ENCODE results near the gene TBX4.
"Not testable (repeated sequence)": the region's sequence is repeated elsewhere in the genome, so short reads cannot be mapped to it uniquely, and the experiment has no call there.

TBX4 gene

DNA sequence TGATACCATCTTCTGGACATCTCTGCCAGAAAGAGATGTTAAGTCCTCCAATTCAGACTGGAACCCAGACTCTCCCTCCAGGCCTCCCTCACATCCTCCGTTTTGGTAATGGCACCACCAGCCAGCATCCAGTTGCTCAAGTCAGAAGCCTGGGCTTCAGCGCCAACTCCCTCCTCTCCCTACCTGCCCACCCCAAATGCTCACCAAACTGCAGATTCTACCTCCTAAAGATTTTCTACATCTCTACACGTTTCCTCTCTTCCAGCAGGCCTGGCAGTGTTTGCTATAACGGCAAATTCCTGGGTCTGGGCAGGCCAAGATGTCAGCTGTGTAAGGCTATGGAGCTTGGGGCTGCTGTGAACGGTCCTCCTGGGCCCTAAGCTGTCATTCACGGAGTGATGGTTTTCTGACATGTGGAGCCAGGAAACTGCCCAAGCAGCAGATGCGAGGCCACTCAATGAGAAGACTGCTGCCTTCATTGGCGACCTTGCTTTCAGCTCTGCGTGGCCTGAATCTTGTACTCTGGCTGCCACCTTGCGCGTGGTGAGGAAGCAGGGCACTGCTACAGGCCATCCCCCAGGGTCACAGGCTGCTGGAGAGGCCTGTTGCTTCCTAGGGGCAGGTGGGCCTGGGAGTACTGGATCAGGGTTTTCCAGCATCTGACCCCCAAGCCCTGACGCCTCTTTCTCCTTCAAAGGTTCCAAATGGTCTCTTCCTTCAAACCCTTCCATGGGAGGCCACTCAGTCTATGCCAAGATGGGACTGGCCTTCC is 37.7 kb downstream of the TBX4 start:
- no peak for TF ChIP-seq ZNF274 (IDR thresholded peaks at IDR 0.05; ENCODE audit: low read depth, low read length)
- H3K4me3 ChIP-seq (ENCODE audit: low read length): no peak overlapping the region

GRCh38 chr17:61490540-61490975 is 38.3 kb downstream of the TBX4 start:
- no peak overlapping the region for H3K4me3 ChIP-seq (ENCODE audit: low read length)
- TF ChIP-seq ZNF274 (IDR thresholded peaks at IDR 0.05; ENCODE audit: low read depth, low read length): no peak

DNA sequence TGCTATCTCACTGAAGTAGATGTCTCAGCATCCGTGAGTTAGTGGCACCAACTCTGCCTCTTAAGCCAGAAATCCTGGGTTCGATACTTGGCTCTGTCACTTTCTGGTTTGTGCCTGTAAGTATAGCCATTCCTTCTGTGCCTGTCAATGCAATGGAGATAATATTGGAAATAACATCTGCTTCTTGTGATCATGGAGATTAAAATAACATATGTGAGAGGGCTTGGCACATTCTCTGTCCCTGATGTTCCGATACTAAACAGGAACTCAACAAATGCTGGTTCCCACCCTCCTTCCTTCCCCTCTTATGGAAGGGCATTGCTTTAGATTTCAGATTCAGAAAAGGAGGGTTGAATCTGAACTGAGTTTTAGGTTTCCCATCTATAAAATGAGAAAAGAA is 39.8 kb downstream of the TBX4 start:
- no peak for TF ChIP-seq ZNF274 (IDR thresholded peaks at IDR 0.05; ENCODE audit: low read depth, low read length)
- no peak overlapping the region for H3K4me3 ChIP-seq (ENCODE audit: low read length)

DNA sequence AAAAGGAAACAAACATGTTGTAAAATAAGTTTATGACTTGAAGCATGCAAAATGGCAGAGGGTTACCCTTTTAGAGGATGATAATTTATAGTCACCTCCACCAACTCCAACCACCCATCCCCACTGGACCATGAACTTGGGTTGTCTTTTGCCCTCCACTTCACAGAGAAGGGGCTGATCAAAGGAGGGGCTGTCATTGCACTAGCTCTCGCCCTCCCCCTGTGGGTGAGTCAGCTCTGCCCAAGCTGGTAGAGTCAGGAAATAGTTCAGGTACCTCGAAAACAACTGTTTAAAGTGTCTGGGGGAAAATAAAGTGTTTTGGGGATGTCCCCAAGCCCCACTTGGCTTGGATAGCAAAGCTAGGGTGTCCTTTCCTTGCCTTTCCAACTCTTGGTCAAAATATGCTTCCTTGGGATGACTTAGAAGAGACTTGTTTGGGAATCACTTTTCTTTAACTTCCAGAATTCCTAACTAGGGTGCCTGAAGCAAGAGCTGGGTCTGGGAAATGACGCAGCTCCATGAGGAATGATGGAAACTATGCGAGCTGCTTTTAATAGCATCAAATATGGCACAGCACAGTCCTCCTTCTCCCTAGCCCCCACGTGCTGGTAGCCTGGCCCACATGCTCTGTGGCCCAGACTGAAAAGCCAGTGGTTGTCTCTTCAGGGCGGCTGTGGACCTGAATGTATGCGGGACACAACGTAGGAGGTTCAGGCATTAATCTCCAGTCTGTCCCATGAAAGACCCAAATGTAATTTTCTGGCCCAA is 40.7 kb downstream of the TBX4 start:
- no peak overlapping the region for H3K4me3 ChIP-seq (ENCODE audit: low read length)
- no peak for TF ChIP-seq ZNF274 (IDR thresholded peaks at IDR 0.05; ENCODE audit: low read depth, low read length)

DNA sequence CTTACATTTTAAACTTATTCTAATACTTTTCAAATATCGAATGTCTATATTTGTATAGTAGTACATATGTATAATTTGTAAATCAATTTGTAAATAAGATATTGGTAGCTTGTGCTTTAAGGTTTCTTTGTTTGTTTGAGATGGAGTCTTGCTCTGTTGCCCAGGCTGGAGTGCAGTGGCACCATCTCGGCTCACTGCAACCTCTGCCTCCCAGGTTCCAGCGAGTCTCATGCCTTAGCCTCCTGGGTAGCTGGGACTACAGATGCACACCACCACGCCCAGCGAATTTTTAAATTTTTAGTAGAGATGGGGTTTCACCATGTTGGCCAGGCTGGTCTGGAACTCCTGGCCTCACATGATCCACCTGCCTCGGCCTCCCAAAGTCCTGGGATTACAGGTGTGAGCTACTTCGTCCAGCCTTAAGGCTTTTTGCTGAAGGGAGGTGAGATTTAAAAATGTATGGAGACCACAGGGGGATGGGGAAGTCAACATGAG is 41.7 kb downstream of the TBX4 start:
- not testable (repeated sequence) for H3K4me3 ChIP-seq (ENCODE audit: low read length)

DNA sequence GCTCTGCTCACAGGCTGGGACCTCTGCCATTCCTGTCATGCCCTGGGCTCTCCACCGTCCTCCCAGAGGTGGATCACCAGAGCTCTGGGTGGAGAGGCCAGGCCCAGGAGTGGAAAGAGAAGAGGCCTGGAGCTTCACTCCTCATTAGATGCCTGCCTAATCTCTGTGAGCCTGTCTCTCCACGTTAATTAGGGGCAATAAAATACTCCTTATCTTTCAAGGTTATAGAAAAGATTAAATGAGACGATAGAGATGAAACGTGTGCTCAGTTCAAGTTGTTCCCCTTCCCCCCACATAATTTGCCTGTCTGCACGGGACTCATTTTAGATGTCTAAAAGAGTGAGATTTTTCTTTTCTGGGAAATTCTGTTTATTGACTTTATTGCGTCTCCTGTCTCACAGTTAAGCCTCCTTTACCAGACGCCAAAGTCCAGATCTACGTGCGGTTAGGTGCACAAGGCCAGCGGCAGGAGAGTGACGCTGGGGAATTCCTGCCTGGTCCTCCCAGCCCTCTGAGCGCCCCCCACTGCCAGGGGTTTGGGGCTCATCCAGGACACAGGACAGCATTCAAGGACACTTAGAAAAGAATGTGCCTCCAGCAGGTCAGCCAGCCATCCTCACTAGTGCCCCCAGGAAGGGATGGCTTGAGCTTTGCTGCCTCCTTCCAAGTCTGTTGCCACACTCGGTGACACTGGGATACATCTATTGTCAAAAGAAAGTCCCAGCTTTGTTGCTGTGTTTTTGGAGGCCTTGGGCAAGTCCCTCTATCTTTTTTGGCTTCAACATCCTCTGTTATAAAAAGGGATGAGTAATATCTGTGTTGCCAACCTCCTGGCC is 42.3 kb downstream of the TBX4 start:
- no peak for TF ChIP-seq ZNF274 (IDR thresholded peaks at IDR 0.05; ENCODE audit: low read depth, low read length)
- no peak overlapping the region for H3K4me3 ChIP-seq (ENCODE audit: low read length)

DNA sequence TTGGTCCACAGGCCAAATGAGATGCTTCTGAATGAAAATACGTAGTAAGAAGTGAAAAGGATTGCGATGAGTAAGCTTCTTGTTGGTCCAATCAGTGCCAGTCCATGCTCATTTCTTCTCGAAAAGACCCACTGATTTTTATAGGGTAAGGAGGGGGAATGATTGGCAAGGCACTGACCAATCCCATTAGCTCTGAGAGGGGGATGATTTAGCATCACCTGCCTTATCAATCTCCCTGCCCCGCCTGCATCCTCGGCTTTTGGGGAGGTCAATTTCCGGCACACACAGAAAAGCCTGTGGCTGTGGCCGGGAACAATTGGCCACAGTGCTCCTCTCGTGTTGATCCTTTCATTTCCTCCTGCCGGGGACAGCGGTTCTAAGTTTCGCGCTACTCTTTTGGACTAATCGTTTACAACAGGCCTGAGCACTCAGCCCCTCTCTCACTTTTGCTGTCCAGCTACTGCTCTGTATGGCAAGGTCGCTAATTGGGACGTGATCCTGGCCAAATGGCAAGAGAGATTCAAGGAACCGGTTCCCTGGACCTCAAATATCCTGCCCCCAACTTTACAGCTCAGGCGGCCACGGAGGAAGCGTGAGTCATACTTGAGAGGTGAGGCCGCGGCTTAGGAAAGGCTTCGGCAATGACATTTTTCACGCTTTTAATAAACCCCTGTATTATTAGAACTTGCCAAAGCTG is 43.1 kb downstream of the TBX4 start:
- TF ChIP-seq ZNF274 (IDR thresholded peaks at IDR 0.05; ENCODE audit: low read depth, low read length): no peak
- no peak overlapping the region; the same call in 1 of the 2 replicates for H3K4me3 ChIP-seq (ENCODE audit: low read length)

GRCh38 chr17:61496174-61496956 is 44.1 kb downstream of the TBX4 start:
- no peak for TF ChIP-seq ZNF274 (IDR thresholded peaks at IDR 0.05; ENCODE audit: low read depth, low read length)
- no peak overlapping the region for H3K4me3 ChIP-seq (ENCODE audit: low read length)

DNA sequence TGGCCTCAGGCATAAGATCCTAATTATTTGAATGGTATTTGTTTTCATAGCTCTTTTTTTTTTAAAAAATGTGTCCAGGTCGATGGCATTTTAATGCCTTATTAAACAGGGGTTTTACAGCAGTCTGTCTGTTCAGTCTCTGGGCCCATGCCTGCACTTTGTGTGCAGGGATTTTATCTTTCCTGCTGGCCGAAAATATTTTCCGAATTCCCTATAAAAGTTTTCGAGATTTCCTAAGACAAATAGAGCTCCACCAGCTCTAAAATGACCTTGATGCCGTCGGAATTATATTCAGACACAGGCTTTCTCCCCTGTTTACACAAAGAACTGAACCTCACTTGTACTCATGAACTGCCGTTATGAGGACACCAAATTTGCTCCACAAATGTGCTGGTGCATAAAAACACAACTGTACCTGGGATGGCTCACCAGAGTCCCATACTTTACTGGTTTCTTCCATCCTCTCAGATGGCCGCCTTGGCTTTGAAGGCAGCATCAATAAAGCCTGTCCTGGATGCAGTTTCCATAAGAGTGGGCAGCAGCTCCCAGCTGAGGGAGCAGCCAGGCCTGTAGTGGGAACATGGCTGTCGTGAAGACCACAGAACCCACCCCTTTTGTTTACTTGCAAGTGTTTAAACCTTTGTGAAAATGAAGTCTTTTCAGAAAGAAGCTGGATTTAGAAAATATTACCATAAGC is 44.9 kb downstream of the TBX4 start:
- TF ChIP-seq ZNF274 (IDR thresholded peaks at IDR 0.05; ENCODE audit: low read depth, low read length): no peak
- no peak overlapping the region for H3K4me3 ChIP-seq (ENCODE audit: low read length)

DNA sequence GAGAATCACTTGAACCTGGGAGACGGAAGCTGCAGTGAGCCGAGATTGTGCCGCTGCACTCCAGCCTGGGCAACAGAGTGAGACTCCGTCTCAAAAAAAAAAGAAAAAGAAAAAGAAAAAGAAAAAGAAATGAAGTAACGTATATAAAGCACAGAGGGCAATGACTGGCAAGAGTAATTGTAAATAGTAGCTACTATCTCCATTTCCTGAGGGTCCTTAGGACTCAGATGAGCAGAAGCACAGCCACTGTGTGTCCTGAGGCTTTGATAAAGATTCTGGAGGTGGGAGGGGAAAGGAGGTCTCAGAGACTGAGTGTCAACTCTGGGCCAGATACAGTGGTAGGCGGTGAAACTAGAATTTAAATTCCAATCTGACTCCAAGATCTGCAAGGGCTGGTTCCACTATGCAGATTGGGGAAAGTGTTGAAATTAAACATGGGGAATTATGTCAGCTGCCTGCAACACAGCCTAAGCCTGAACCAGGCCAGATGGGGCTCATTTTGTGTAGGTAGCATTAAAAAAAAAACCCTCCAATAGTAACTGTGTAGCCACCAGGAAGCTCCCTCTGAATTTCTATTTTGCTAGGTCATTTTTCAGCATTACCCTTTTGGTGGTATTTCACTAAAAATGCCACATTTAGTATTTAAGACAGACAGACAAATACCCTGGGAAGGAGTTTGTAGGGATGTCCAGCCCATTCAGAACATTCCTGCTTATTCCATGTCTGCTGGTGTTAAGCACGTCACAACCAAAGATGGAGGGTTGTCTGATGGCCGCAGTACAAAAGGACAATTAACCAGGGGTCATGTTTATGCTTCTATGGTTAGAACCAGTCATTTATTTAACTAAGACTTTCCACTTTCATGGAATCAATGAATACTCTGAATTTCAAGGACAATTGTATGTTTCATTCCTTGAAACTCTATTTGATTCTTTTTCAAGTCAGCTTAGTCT is 46.1 kb downstream of the TBX4 start:
- TF ChIP-seq ZNF274 (IDR thresholded peaks at IDR 0.05; ENCODE audit: low read depth, low read length): no peak
- no peak overlapping the region for H3K4me3 ChIP-seq (ENCODE audit: low read length)

GRCh38 chr17:61499632-61500031 is 47.4 kb downstream of the TBX4 start:
- no peak for TF ChIP-seq ZNF274 (IDR thresholded peaks at IDR 0.05; ENCODE audit: low read depth, low read length)
- H3K4me3 ChIP-seq (ENCODE audit: low read length): no peak overlapping the region
